ENCODE results near the gene INPP4B. TPM values are rescaled to one million over a fixed set of nuclear protein-coding genes. Genes with fewer than 3 reads are reported as not detected.
"Not testable (repeated sequence)": the region's sequence is repeated elsewhere in the genome, so short reads cannot be mapped to it uniquely, and the experiment has no call there.

The INPP4B gene
- total RNA-seq, 1 experiment from 2014 or later, result 0.07 TPM

DNA sequence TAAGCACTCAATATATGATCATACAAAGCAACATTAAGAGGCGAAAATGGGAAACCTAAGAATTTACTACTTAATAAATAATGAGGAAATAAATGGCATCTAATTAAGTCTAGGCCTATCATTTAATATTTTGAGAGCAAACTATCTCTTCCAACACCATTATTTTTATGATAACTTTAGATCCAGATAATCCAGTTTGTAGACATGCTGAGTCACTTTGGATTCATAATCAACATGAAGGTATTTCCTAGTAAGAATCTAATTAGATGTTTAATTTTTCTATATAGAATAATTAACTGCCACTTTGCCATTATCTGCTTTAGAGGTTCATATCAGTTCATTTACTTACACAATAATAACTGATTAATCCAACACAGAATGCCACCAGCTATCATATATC lies 336.2 kb downstream of the INPP4B start:
- no peak overlapping the region for H2BK120ac ChIP-seq (ENCODE audit: low read depth, low read length, poor library complexity, severe bottlenecking)
- Mint-ChIP-seq H3K4me3 (no peak overlapping the region), H3K4me1 (no peaks in the 10 kb centered on the region), H3K36me3 (ENCODE audit: insufficient read depth in 1 of 3, low read depth in 3 of 3) (no peaks in the 10 kb centered on the region), H3K27ac (no peak overlapping the region), H3K9me3 (peaks cover 0 to 4% of the 10 kb centered on the region in 2 experiments; a peak in 1 of 5 replicates), H3K27me3 (ENCODE audit: low read depth) (no peaks in the 10 kb centered on the region)
- H3K27me3 ChIP-seq (ENCODE audit: insufficient read depth, low read length), result no peaks in the 10 kb centered on the region
- H3K23me2 ChIP-seq (ENCODE audit: insufficient read length, low read depth, low read length, poor library complexity, severe bottlenecking), result no peaks in the 10 kb centered on the region
- H2BK12ac ChIP-seq (ENCODE audit: insufficient read length, low read depth, low read length), result no peak overlapping the region
- no peaks in the 10 kb centered on the region for H4K20me1 ChIP-seq (ENCODE audit: control insufficient read depth, insufficient read depth, insufficient read length)
- no peak overlapping the region for H2BK5ac ChIP-seq (ENCODE audit: insufficient read length, low read length)
- no peak overlapping the region for H2BK15ac ChIP-seq (ENCODE audit: low read depth, low read length)
- no peak overlapping the region for H4K91ac ChIP-seq (ENCODE audit: insufficient read length, low read depth, low read length)
- H3K14ac ChIP-seq (ENCODE audit: insufficient read depth, low read length), result no peak overlapping the region
- H4K8ac ChIP-seq (replicated peaks; ENCODE audit: insufficient read length, low read depth, low read length), result no peak overlapping the region
- no peak overlapping the region for H4K5ac ChIP-seq (ENCODE audit: insufficient read length, low read depth, low read length)
- H3K56ac ChIP-seq (ENCODE audit: insufficient read length, low read depth, low read length), result no peak overlapping the region
- no peaks in the 10 kb centered on the region for H3K79me2 ChIP-seq (ENCODE audit: insufficient read depth, low read length)
- H3K18ac ChIP-seq (ENCODE audit: insufficient read length, low read depth, low read length), result no peak overlapping the region
- H2BK20ac ChIP-seq (ENCODE audit: low read depth, low read length, poor library complexity, severe bottlenecking), result no peak overlapping the region
- no peak overlapping the region for H3K9ac ChIP-seq (ENCODE audit: extremely low read depth, insufficient read length, low read length)
- no peak overlapping the region for H2AFZ ChIP-seq (ENCODE audit: low read length)
- TF ChIP-seq, protein P1, sequence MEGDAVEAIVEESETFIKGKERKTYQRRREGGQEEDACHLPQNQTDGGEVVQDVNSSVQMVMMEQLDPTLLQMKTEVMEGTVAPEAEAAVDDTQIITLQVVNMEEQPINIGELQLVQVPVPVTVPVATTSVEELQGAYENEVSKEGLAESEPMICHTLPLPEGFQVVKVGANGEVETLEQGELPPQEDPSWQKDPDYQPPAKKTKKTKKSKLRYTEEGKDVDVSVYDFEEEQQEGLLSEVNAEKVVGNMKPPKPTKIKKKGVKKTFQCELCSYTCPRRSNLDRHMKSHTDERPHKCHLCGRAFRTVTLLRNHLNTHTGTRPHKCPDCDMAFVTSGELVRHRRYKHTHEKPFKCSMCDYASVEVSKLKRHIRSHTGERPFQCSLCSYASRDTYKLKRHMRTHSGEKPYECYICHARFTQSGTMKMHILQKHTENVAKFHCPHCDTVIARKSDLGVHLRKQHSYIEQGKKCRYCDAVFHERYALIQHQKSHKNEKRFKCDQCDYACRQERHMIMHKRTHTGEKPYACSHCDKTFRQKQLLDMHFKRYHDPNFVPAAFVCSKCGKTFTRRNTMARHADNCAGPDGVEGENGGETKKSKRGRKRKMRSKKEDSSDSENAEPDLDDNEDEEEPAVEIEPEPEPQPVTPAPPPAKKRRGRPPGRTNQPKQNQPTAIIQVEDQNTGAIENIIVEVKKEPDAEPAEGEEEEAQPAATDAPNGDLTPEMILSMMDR (conservative IDR thresholded peaks at IDR 0.05), result no peak
- no peak overlapping the region for H3K4ac ChIP-seq (ENCODE audit: low read depth, low read length)
- no peak overlapping the region for H2AK5ac ChIP-seq (ENCODE audit: insufficient read length, low read length)
- no peaks in the 10 kb centered on the region for H3K79me1 ChIP-seq (ENCODE audit: insufficient read depth, low read depth, low read length, poor library complexity, severe bottlenecking)
- no CpG with 5 or more reads among the region's 1 CpG for WGBS (ENCODE audit: extremely low coverage, insufficient read length, low lambda C conversion rate)
- no peaks in the 10 kb centered on the region for H3K9me3 ChIP-seq (ENCODE audit: control insufficient read depth, low read depth, low read length)
- no peak overlapping the region for H3K27ac ChIP-seq (ENCODE audit: insufficient read length, low read depth, low read length)
- H3K4me2 ChIP-seq (ENCODE audit: insufficient read depth, insufficient read length, low read length), result no peak overlapping the region
- no peak overlapping the region for H3K23ac ChIP-seq (ENCODE audit: insufficient read length, low read depth, low read length)
- H3K4me1 ChIP-seq (ENCODE audit: insufficient read depth, low read length), result no peaks in the 10 kb centered on the region
- H3T11ph ChIP-seq (ENCODE audit: low read length), result no peak overlapping the region
- no peak for DNase-seq

- H3K27me3 ChIP-seq (ENCODE audit: insufficient read depth, low read length); H3K79me2 ChIP-seq (ENCODE audit: insufficient read depth, low read length); H3K36me3 Mint-ChIP-seq (ENCODE audit: insufficient read depth in 1 of 3, low read depth in 3 of 3); H2BK12ac ChIP-seq (ENCODE audit: insufficient read length, low read depth, low read length); H3K4me3 Mint-ChIP-seq; H3T11ph ChIP-seq (ENCODE audit: low read length); H3K4me2 ChIP-seq (ENCODE audit: insufficient read depth, insufficient read length, low read length); H3K9ac ChIP-seq (ENCODE audit: extremely low read depth, insufficient read length, low read length); H3K27ac Mint-ChIP-seq; H4K91ac ChIP-seq (ENCODE audit: insufficient read length, low read depth, low read length); H3K18ac ChIP-seq (ENCODE audit: insufficient read length, low read depth, low read length); H2BK15ac ChIP-seq (ENCODE audit: low read depth, low read length); H2BK120ac ChIP-seq (ENCODE audit: low read depth, low read length, poor library complexity, severe bottlenecking); H3K4me1 ChIP-seq (ENCODE audit: insufficient read depth, low read length); H2BK5ac ChIP-seq (ENCODE audit: insufficient read length, low read length); H3K56ac ChIP-seq (ENCODE audit: insufficient read length, low read depth, low read length); H3K14ac ChIP-seq (ENCODE audit: insufficient read depth, low read length); H3K79me1 ChIP-seq (ENCODE audit: insufficient read depth, low read depth, low read length, poor library complexity, severe bottlenecking); H2AK5ac ChIP-seq (ENCODE audit: insufficient read length, low read length); DNase-seq; H4K8ac ChIP-seq (replicated peaks; ENCODE audit: insufficient read length, low read depth, low read length); H3K4ac ChIP-seq (ENCODE audit: low read depth, low read length); H3K27me3 Mint-ChIP-seq (ENCODE audit: low read depth); H2BK20ac ChIP-seq (ENCODE audit: low read depth, low read length, poor library complexity, severe bottlenecking); H3K23me2 ChIP-seq (ENCODE audit: insufficient read length, low read depth, low read length, poor library complexity, severe bottlenecking); H4K5ac ChIP-seq (ENCODE audit: insufficient read length, low read depth, low read length); H3K9me3 Mint-ChIP-seq; H3K9me3 ChIP-seq (ENCODE audit: control insufficient read depth, low read depth, low read length); H3K4me1 Mint-ChIP-seq; H3K27ac ChIP-seq (ENCODE audit: insufficient read length, low read depth, low read length); H4K20me1 ChIP-seq (ENCODE audit: control insufficient read depth, insufficient read depth, insufficient read length); H3K23ac ChIP-seq (ENCODE audit: insufficient read length, low read depth, low read length); H2AFZ ChIP-seq (ENCODE audit: low read length): not testable (repeated sequence)
- no CpG with 5 or more reads among the region's 2 CpGs for WGBS (ENCODE audit: extremely low coverage, insufficient read length, low lambda C conversion rate)
Measured at GRCh38 chr4:142509381-142509780, 336.7 kb downstream of the INPP4B start.

All from H9 (cell line).